ENCODE data around the gene SLC12A7.
"Not testable (repeated sequence)": the region's sequence is repeated elsewhere in the genome, so short reads cannot be mapped to it uniquely, and the experiment has no call there.

The SLC12A7 gene

DNA sequence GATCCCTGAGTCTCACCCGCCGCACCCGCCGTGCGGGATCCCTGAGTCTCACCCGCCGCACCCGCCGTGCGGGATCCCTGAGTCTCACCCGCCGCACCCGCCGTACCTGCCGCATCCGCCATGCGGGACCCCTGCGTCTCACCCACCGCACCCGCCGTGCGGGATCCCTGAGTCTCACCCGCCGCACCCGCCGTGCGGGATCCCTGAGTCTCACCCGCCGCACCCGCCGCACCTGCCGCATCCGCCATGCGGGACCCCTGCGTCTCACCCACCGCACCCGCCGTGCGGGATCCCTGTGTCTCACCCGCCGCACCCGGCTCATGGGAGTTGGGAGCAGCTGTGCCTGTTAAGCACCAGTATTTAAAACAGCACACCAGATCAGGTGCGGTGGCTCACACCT is 50.6 kb downstream of the SLC12A7 start:
- not testable (repeated sequence) for DNase-seq (ENCODE audit: low spot score in 2 of 2); H3K27ac Mint-ChIP-seq (ENCODE audit: low read depth); ATAC-seq (replicated peaks; ENCODE audit: extremely low read depth, poor library complexity, severe bottlenecking); H3K9me3 Mint-ChIP-seq; H3K36me3 Mint-ChIP-seq (ENCODE audit: insufficient read depth); H3K4me3 Mint-ChIP-seq; H3K27me3 Mint-ChIP-seq; H3K4me1 Mint-ChIP-seq

DNA sequence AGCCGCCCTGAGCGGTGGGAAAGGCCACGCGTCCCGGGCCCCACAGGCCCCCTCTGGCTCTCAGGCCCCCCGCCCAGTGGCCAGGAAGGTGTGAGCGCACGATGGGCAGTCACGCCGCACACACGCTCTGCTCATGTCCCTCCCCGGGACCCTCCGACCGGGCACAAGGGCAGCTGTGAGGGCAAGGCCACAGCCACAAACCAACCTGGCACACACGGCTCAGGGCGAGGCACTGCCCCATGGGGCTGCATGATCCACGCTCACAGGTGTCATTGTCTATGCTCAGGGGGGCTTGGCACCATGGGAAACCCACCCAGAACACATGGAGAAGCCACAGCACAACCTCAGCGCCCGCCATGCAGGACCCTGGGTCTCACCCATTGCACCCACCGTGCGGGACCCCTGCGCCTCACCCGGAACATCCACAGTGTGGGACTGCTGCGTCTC is 51.3 kb downstream of the SLC12A7 start:
- DNase-seq (ENCODE audit: low spot score in 2 of 2) = no peak
- peaks cover 6% of the 10 kb centered on the region for H3K36me3 Mint-ChIP-seq (ENCODE audit: insufficient read depth)

GRCh38 chr5:1059884-1060263 is 52.0 kb downstream of the SLC12A7 start:
- no peak overlapping the region for H3K27ac Mint-ChIP-seq (ENCODE audit: low read depth)
- no peaks in the 10 kb centered on the region for H3K4me1 Mint-ChIP-seq
- H3K9me3 Mint-ChIP-seq = no peaks in the 10 kb centered on the region
- ATAC-seq (replicated peaks; ENCODE audit: extremely low read depth, poor library complexity, severe bottlenecking) (no peak), DNase-seq (ENCODE audit: low spot score in 2 of 2) (no peak)
- H3K4me3 Mint-ChIP-seq = no peak overlapping the region
- H3K36me3 Mint-ChIP-seq (ENCODE audit: insufficient read depth) = peaks cover 4% of the 10 kb centered on the region
- H3K27me3 Mint-ChIP-seq = no peaks in the 10 kb centered on the region

More for the DNA sequence above, 51.3 kb downstream of the SLC12A7 start:
- Mint-ChIP-seq H3K27me3 (no peaks in the 10 kb centered on the region), H3K9me3 (no peaks in the 10 kb centered on the region), H3K4me3 (no peak overlapping the region), H3K4me1 (no peaks in the 10 kb centered on the region), H3K27ac (ENCODE audit: low read depth) (no peak overlapping the region)
- ATAC-seq (replicated peaks; ENCODE audit: extremely low read depth, poor library complexity, severe bottlenecking) = no peak

- Mint-ChIP-seq H3K27ac (ENCODE audit: low read depth) (no peak overlapping the region), H3K4me3 (no peak overlapping the region), H3K4me1 (no peaks in the 10 kb centered on the region), H3K9me3 (no peaks in the 10 kb centered on the region), H3K27me3 (no peaks in the 10 kb centered on the region), H3K36me3 (ENCODE audit: insufficient read depth) (peaks cover 4% of the 10 kb centered on the region)
- DNase-seq (ENCODE audit: low spot score in 2 of 2) (no peak), ATAC-seq (replicated peaks; ENCODE audit: extremely low read depth, poor library complexity, severe bottlenecking) (no peak)
These were observed 52.6 kb downstream of the SLC12A7 start for GRCh38 chr5:1058988-1059883.

GRCh38 chr5:1058083-1058945 is 53.5 kb downstream of the SLC12A7 start:
- H3K9me3 Mint-ChIP-seq = no peaks in the 10 kb centered on the region
- H3K27me3 Mint-ChIP-seq = no peaks in the 10 kb centered on the region
- H3K36me3 Mint-ChIP-seq (ENCODE audit: insufficient read depth) = peaks cover 5% of the 10 kb centered on the region
- no peaks in the 10 kb centered on the region for H3K4me1 Mint-ChIP-seq
- no peak overlapping the region for H3K27ac Mint-ChIP-seq (ENCODE audit: low read depth)
- no peak for DNase-seq (ENCODE audit: low spot score in 2 of 2)
- peak; percentile 40 for ATAC-seq (replicated peaks; ENCODE audit: extremely low read depth, poor library complexity, severe bottlenecking)
- H3K4me3 Mint-ChIP-seq = no peak overlapping the region

DNA sequence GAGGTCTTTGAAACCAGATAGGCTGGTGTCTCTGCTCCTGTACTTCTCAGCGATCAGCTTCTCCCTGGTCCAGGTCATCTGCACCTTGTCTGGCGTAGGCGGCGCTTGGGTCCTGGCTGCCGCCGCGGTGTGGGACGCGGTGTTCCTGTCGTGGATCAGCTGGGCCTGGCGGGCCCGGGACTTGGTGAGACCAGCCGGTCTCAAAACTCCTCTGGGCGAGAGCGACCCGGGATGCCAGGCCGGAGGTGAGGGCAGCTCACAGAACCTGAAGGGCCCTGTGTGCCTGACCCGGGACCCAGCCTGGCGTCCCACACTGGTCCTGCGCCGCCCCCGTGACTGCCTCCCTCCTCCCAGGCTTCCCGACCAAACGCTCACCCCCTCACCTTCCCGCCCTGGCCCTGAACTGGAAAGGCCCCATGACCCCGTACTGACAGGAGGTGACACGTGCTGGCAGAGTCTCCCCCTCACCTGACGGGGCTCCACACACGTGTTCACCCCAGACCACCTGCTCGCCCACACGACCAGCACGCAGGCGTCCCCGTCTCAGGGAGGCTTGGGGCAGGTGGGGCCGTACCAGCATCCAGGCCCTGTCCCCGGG is 54.3 kb downstream of the SLC12A7 start:
- peaks cover 5% of the 10 kb centered on the region for H3K36me3 Mint-ChIP-seq (ENCODE audit: insufficient read depth)
- DNase-seq (ENCODE audit: low spot score in 2 of 2) (no peak), ATAC-seq (replicated peaks; ENCODE audit: extremely low read depth, poor library complexity, severe bottlenecking) (no peak)
- no peak overlapping the region for H3K27ac Mint-ChIP-seq (ENCODE audit: low read depth)
- H3K27me3 Mint-ChIP-seq = no peaks in the 10 kb centered on the region
- H3K4me3 Mint-ChIP-seq = no peak overlapping the region
- H3K9me3 Mint-ChIP-seq = no peaks in the 10 kb centered on the region
- no peaks in the 10 kb centered on the region for H3K4me1 Mint-ChIP-seq

DNA sequence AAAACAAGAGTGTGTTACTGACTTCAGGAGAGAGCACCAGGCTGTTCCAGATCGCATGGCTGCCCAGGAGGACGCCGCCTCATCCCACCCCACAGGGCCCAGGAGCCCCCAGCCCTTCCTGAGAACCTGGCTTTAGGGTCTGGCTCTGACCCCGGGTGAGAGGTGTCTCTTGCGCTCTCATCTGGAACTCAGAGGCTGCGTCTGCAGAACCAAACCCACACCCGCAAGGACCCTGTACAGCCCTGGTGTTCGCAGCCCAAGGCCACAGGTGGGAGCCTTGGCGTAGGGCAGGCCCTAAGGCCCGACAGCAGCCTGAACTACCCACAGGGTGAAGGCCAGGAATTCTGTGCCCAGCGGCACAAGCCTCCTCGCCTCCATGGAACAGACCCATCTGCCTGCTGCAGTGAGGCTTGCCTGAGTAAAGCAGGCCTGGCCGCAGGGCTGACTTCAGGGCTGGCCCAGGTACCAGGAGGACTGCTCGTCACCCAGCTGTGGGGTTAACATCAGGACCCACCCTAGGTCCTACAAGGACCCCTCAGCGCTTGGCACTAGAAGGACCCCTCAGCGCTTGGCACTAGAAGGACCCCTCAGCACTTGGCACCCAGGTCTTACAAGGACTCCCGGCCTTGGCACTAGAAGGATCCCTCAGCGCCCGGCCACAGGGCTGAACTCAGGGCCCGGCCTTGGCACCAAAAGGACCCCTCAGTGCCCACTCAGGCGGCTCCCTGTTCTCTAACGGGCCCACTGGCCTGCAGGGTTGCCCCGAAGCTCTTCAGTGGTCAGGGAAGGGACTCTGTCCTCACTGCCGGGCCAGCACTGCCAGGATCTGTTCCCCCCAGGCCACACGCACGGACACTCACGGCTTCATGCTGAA is 55.0 kb downstream of the SLC12A7 start:
- DNase-seq (ENCODE audit: low spot score in 2 of 2) = no peak
- no peak for ATAC-seq (replicated peaks; ENCODE audit: extremely low read depth, poor library complexity, severe bottlenecking)
- Mint-ChIP-seq H3K4me3 (no peak overlapping the region), H3K27ac (ENCODE audit: low read depth) (no peak overlapping the region), H3K9me3 (no peaks in the 10 kb centered on the region), H3K27me3 (no peaks in the 10 kb centered on the region), H3K36me3 (ENCODE audit: insufficient read depth) (peaks cover 5% of the 10 kb centered on the region), H3K4me1 (no peaks in the 10 kb centered on the region)

GRCh38 chr5:1055896-1056610 is 55.8 kb downstream of the SLC12A7 start:
- no peak overlapping the region for H3K4me3 Mint-ChIP-seq
- DNase-seq (ENCODE audit: low spot score in 2 of 2) = no peak

DNA sequence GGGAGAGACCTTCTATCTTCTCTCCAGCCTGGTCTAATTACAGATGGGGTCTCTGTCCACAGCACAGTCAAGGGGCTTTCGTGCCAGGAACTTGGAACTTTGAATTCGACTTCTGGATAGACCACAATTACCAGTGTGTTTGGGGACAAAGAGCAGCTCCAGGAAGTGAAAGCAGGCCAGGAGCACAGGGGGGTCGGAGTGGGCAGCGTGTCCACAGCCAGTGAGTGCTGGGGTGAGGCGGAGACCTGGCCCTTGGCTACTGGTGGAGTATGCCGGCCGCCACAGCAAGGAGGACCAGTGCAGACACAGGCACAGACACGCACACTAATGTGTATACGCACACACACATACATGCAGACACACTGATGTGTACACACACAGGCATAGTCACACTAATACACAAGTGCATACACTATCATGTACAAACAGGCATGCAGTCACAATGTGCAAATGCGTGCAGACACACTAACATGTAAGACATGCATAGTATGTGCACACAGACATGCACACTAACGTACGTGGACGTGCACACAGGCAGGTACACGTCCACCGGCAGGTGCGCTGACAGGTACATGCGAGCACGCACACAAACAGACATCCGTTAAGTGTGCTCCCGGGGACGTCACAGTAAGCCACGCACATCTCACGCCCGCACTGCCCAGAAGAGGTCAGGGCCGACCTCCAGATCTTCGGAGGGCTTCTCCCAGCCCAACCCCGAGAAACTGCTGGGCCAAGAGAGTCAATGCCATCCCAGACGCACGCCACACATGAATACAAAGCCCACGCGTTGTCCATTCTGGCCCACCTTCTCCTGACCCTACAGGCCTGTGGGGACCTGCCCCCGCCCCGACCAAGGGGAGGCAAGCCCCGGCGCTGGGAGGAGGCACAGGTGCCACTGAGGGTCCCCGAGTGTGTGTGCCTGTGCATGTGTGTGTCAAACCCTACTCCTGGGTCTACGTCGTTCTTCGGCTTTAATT is 56.8 kb downstream of the SLC12A7 start:
- Mint-ChIP-seq H3K9me3 (no peaks in the 10 kb centered on the region), H3K36me3 (ENCODE audit: insufficient read depth) (peaks cover 3% of the 10 kb centered on the region), H3K4me3 (no peak overlapping the region), H3K4me1 (no peaks in the 10 kb centered on the region), H3K27ac (ENCODE audit: low read depth) (no peak overlapping the region), H3K27me3 (no peaks in the 10 kb centered on the region)
- no peak for ATAC-seq (replicated peaks; ENCODE audit: extremely low read depth, poor library complexity, severe bottlenecking)
- no peak for DNase-seq (ENCODE audit: low spot score in 2 of 2)

More at GRCh38 chr5:1055896-1056610, 55.8 kb downstream of the SLC12A7 start:
- Mint-ChIP-seq H3K27me3 (no peaks in the 10 kb centered on the region), H3K27ac (ENCODE audit: low read depth) (no peak overlapping the region), H3K9me3 (no peaks in the 10 kb centered on the region), H3K36me3 (ENCODE audit: insufficient read depth) (peaks cover 3% of the 10 kb centered on the region), H3K4me1 (no peaks in the 10 kb centered on the region)
- no peak for ATAC-seq (replicated peaks; ENCODE audit: extremely low read depth, poor library complexity, severe bottlenecking)

- H3K27me3 Mint-ChIP-seq = no peaks in the 10 kb centered on the region
- H3K4me1 Mint-ChIP-seq = no peaks in the 10 kb centered on the region
- peaks cover 2% of the 10 kb centered on the region for H3K36me3 Mint-ChIP-seq (ENCODE audit: insufficient read depth)
- no peak overlapping the region for H3K27ac Mint-ChIP-seq (ENCODE audit: low read depth)
- no peaks in the 10 kb centered on the region for H3K9me3 Mint-ChIP-seq
- H3K4me3 Mint-ChIP-seq = no peak overlapping the region
- no peak for ATAC-seq (replicated peaks; ENCODE audit: extremely low read depth, poor library complexity, severe bottlenecking)
- DNase-seq (ENCODE audit: low spot score in 2 of 2) = no peak
These were observed 57.7 kb downstream of the SLC12A7 start for GRCh38 chr5:1054018-1054798.
